Neural cell (in vitro differentiated cells): Measurements from ENCODE around the gene MACF1. TPM values are rescaled to one million over a fixed set of nuclear protein-coding genes. Genes with fewer than 3 reads are reported as not detected.
"Not testable (repeated sequence)": the region's sequence is repeated elsewhere in the genome, so short reads cannot be mapped to it uniquely, and the experiment has no call there.

Source experiments
- H2AFZ ChIP-seq: fragments of 200-600, 300-800 bp; sonication (generic), shearing (Covaris generic); 2 replicates; pipeline ENCODE4 v1.6.0; 2014; ENCODE audit warnings: low read depth, mild to moderate bottlenecking, antibody characterized with exemption, low read length, moderate library complexity
- H3F3A ChIP-seq: fragments of 200-600 bp; shearing (Covaris generic); 2 replicates; pipeline ENCODE4 v1.6.1; 2016; ENCODE audit warnings: mild to moderate bottlenecking, moderate library complexity, mixed read lengths, antibody characterized with exemption, low read length; ENCODE audit not compliant: insufficient read depth, poor library complexity, severe bottlenecking
- H3K27ac ChIP-seq: fragments of 200-600, 300-800 bp; sonication (generic), shearing (Covaris generic); 2 replicates; pipeline ENCODE4 v1.5.1; 2014; ENCODE audit warnings: mild to moderate bottlenecking, low read length, moderate library complexity
- H3K27me3 ChIP-seq: fragments of 300-800, 200-600 bp; sonication (generic), shearing (Covaris generic); 2 replicates; pipeline ENCODE4 v1.6.0; 2014; ENCODE audit warnings: mild to moderate bottlenecking, low read depth, low read length, moderate library complexity; ENCODE audit not compliant: insufficient read depth
- H3K36me3 ChIP-seq: fragments of 300-800, 200-600 bp; sonication (generic), shearing (Covaris generic); 2 replicates; pipeline ENCODE4 v1.5.1; 2014; ENCODE audit warnings: mild to moderate bottlenecking, antibody characterized with exemption, low read length, moderate library complexity; ENCODE audit not compliant: insufficient read depth
- H3K4me2 ChIP-seq: fragments of 300-800, 200-600 bp; sonication (generic), shearing (Covaris generic); 2 replicates; pipeline ENCODE4 v1.6.0; 2014; ENCODE audit warnings: mild to moderate bottlenecking, low read length
- H3K4me3 ChIP-seq: fragments of 300-800, 200-600 bp; sonication (generic), shearing (Covaris generic); 2 replicates; pipeline ENCODE4 v1.5.1; 2014; ENCODE audit warnings: mild to moderate bottlenecking, low read length, moderate library complexity
- H3K79me2 ChIP-seq: fragments of 200-600 bp; shearing (Covaris generic); replicated peaks from 2 replicates; pipeline ENCODE4 v1.6.0; 2014; ENCODE audit warnings: mild to moderate bottlenecking, low read length, moderate library complexity; ENCODE audit not compliant: insufficient read depth
- H3K9ac ChIP-seq: fragments of 300-800, 200-600 bp; sonication (generic), shearing (Covaris generic); 2 replicates; pipeline ENCODE4 v1.6.1; 2016; ENCODE audit warnings: mild to moderate bottlenecking, low read length, mixed read lengths
- H3K9me2 ChIP-seq: fragments of 200-600 bp; shearing (Covaris generic); 2 replicates; pipeline ENCODE4 v1.6.1; 2016; ENCODE audit warnings: mild to moderate bottlenecking, low read length, mixed read lengths; ENCODE audit not compliant: insufficient read depth
- H3K9me3 ChIP-seq: fragments of 200-600, 300-800 bp; sonication (generic), shearing (Covaris generic); 2 replicates; pipeline ENCODE4 v1.6.1; 2016; ENCODE audit warnings: mild to moderate bottlenecking, mixed run types, low read length, moderate library complexity, mixed read lengths
- H4K20me1 ChIP-seq: fragments of 200-600 bp; shearing (Covaris generic); 2 replicates; pipeline ENCODE4 v1.6.1; 2016; ENCODE audit warnings: mild to moderate bottlenecking, mixed run types; ENCODE audit not compliant: insufficient read depth
- CTCF ChIP-seq: fragments of 450-650 bp; IDR thresholded peaks from 2 replicates; pipeline ENCODE4 v1.5.1; 2014; ENCODE audit warnings: antibody characterized with exemption, mild to moderate bottlenecking, moderate library complexity; ENCODE audit not compliant: poor library complexity, severe bottlenecking
- EP300 ChIP-seq: fragments of 450-650 bp; conservative IDR thresholded peaks from 2 replicates; pipeline ENCODE4 v1.6.1; 2014; ENCODE audit warnings: antibody characterized with exemption, mild to moderate bottlenecking, moderate library complexity; ENCODE audit not compliant: poor library complexity, severe bottlenecking
- EZH2 ChIP-seq: fragments of 200-600, 300-800 bp; shearing (Covaris generic), sonication (generic); IDR thresholded peaks from 2 replicates; pipeline ENCODE4 v1.6.1; 2014; ENCODE audit warnings: antibody characterized with exemption, low read length, borderline replicate concordance, mild to moderate bottlenecking; ENCODE audit not compliant: insufficient read depth, poor library complexity, severe bottlenecking
- MXI1 ChIP-seq: fragments of 450-650 bp; conservative IDR thresholded peaks from 2 replicates; pipeline ENCODE4 v1.6.1; 2014; ENCODE audit warnings: antibody characterized with exemption, mild to moderate bottlenecking; ENCODE audit not compliant: poor library complexity, severe bottlenecking
- POLR2AphosphoS5 ChIP-seq: IDR thresholded peaks from 2 replicates; pipeline ENCODE4 v1.6.1; 2012
- RAD21 ChIP-seq: fragments of 450-650 bp; conservative IDR thresholded peaks from 2 replicates; pipeline ENCODE4 v1.6.1; 2014; ENCODE audit warnings: antibody characterized with exemption, mild to moderate bottlenecking, moderate library complexity
- REST ChIP-seq: IDR thresholded peaks from 2 replicates; pipeline ENCODE4 v1.6.1; 2012; ENCODE audit warnings: borderline replicate concordance
- SMC3 ChIP-seq: fragments of 450-650 bp; conservative IDR thresholded peaks from 2 replicates; pipeline ENCODE4 v1.6.1; 2014; ENCODE audit warnings: antibody characterized with exemption, mild to moderate bottlenecking, moderate library complexity; ENCODE audit not compliant: poor library complexity
- TAF1 ChIP-seq: IDR thresholded peaks from 2 replicates; pipeline ENCODE4 v1.6.1; 2012; ENCODE audit warnings: low read depth
- polyA plus RNA-seq: library from polyadenylated mRNA; depleted of rRNA; stranded (reverse); fragments of >200 nt; gene quantifications from 2 replicates; pipeline ENCODE4 v1.2.3, GENCODE V29; 2014

MACF1 gene
- polyA plus RNA-seq, 1 donor from 2014 or later = 176 TPM

DNA sequence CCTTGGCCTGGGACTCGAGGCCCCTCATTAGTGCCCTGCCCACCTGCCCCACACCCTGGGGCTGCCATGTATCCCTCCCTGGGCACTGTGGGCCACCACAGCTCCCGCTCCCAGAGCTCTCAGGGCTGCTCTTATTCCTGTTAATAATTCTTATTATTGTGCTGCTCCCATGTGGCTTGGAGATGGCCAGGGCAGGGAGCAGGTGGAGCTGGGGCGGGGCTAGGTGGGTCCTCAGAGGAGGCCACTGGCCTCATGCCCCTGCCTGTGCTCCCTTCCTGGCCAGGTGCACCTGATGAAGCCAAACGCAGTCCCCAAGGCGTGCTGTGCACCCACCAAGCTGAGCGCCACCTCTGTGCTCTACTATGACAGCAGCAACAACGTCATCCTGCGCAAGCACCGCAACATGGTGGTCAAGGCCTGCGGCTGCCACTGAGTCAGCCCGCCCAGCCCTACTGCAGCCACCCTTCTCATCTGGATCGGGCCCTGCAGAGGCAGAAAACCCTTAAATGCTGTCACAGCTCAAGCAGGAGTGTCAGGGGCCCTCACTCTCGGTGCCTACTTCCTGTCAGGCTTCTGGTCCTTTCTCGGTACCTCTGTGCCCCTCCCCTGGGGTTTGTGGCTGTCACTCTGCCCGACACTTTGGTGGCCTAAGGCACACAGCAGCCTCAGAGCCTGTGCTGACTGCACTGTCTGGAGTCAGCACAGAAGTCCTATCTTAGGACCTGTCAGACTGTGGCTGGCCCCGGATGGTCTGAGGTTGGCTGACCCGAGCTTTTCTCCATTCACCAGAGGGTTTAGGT lies 321.1 kb downstream of the MACF1 start:
- Histone ChIP-seq H3K4me3 (no peak overlapping the region), H3K9me3 (no peaks in the 10 kb centered on the region), H3K27ac (no peak overlapping the region), H3K9ac (no peak overlapping the region), H3K4me2 (no peak overlapping the region), H3K9me2 (no peaks in the 10 kb centered on the region), H4K20me1 (no peaks in the 10 kb centered on the region), H3F3A (no peaks in the 10 kb centered on the region), H3K36me3 (no peaks in the 10 kb centered on the region), H3K79me2 (no peaks in the 10 kb centered on the region), H3K27me3 (no peaks in the 10 kb centered on the region), H2AFZ (no peak overlapping the region)
- TF ChIP-seq POLR2AphosphoS5 (no peak), EZH2 (no peak), TAF1 (no peak), RAD21 (no peak), MXI1 (no peak), EP300 (no peak), CTCF (no peak), REST (no peak)

DNA sequence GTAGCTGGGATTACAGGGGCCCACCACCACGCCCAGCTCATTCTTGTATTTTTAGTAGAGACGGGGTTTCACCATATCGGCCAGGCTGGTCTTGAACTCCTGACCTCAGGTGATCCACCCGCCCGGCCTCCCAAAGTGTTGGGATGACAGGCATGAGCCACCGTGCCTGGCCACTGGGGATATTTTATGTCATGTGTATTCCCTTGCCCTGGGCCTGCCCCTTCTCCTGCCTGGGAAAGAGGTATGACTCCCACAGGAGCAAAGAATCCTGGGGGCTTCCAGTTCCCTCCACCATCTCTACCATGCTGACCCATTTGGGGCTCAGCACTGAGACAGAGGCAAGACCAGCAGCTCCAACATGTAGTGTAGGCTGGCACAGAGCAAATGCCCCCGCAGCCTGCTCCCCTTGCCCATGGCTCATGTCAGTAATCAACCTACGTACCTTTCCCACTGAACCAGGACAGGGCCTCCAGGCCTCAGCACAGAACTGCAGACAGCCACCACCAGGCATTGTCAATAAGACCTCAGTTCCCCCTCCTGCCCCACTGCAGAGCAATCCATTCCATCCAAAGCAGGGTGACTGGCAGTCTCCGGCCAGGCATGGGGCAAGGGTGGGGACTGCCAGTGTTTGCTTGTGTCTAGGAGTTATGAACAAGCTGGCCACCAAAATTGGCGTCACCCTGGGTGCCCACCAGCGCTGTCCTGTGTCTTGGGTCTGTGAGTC lies 322.1 kb downstream of the MACF1 start:
- H3K9me2 ChIP-seq = no peaks in the 10 kb centered on the region
- H3K27me3 ChIP-seq = no peaks in the 10 kb centered on the region
- no peak overlapping the region for H2AFZ ChIP-seq
- H3K9me3 ChIP-seq = no peaks in the 10 kb centered on the region
- no peaks in the 10 kb centered on the region for H3K36me3 ChIP-seq
- no peaks in the 10 kb centered on the region for H3K79me2 ChIP-seq
- no peaks in the 10 kb centered on the region for H4K20me1 ChIP-seq
- TF ChIP-seq TAF1 (no peak), RAD21 (no peak), EZH2 (no peak), SMC3 (no peak), POLR2AphosphoS5 (no peak), CTCF (no peak)
- H3K4me3 ChIP-seq = no peak overlapping the region
- no peak overlapping the region for H3K4me2 ChIP-seq
- H3K27ac ChIP-seq = no peak overlapping the region
- no peak overlapping the region for H3K9ac ChIP-seq
- H3F3A ChIP-seq = no peaks in the 10 kb centered on the region

GRCh38 chr1:39527190-39527579 lies 322.7 kb downstream of the MACF1 start:
- H3K4me3 ChIP-seq, H3K4me2 ChIP-seq, H3K27ac ChIP-seq, H2AFZ ChIP-seq, H4K20me1 ChIP-seq, H3K27me3 ChIP-seq, H3K9ac ChIP-seq, H3K36me3 ChIP-seq, H3K9me2 ChIP-seq, H3F3A ChIP-seq, H3K79me2 ChIP-seq, H3K9me3 ChIP-seq: not testable (repeated sequence)
